Mucosa of gallbladder (tissue), 1 donor: Measurements from ENCODE around the gene SGCD. TPM values are rescaled to one million over a fixed set of nuclear protein-coding genes. Genes with fewer than 3 reads are reported as not detected.
A peak's percentile ranks its signal among the peaks of the same experiment; 100 is the strongest.

Experiments used
- DNase-seq: peaks from one replicate; pipeline ENCODE4 v3.0.0-alpha.2; 2020; ENCODE audit warnings: low spot score
- total RNA-seq: library from RNA; stranded (reverse); gene quantifications from one replicate; pipeline ENCODE4 v1.2.1, GENCODE V29; 2021
- donor health status: DM: no; HTN: no; CAD: no.

SGCD gene
- total RNA-seq, 1 donor from 2014 or later, result 10.6 TPM

GRCh38 chr5:156400231-156400986, 73.4 kb downstream of the SGCD start:
- DNase-seq, result no peak

DNA sequence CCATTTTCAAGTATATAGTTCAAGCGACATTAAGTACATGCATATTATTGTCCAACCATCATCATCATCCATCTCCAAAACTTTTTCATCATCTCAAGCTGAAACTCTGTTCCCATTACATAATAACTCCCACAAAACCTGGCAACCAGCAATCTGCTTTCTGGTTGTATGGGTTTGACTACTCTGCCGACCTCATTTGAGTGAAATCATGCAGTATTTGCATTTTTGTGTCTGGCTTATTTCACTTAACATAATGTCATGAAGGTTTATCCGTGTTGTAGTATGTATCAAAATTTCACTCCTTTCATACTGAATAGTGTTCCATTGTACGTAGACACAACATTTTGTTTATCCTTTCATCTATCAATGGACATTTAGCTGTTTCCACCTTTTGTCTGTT, 74.8 kb downstream of the SGCD start:
- DNase-seq, result no peak

GRCh38 chr5:156402387-156402921, 75.5 kb downstream of the SGCD start:
- DNase-seq, result no peak

GRCh38 chr5:156405988-156406387, 79.0 kb downstream of the SGCD start:
- DNase-seq, result no peak

DNA sequence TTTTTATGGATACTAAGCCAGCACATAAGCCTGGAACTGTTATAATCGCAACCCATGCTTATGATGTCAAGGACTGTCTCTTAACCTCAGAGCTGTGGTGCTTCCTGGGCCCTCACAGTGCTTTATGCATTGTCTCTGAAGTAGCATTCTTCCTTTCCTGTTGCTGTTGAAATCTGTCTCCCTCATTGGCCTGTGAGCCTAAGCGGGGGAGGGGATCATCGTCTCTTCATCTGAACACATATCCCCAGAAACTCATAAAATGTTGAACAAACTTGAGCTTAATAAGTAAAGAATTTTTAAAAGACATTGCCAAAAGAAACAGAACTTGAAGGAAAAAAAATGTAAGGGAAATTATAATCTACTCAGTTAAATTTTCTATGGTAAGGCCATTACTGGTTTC, 80.3 kb downstream of the SGCD start:
- no peak for DNase-seq

- DNase-seq, result no peak
These were observed 82.9 kb downstream of the SGCD start for GRCh38 chr5:156409834-156410233.

- DNase-seq, result no peak
These were observed 84.2 kb downstream of the SGCD start for GRCh38 chr5:156411185-156411613.

- no peak for DNase-seq
These were observed 85.0 kb downstream of the SGCD start for GRCh38 chr5:156411957-156412356.

- no peak for DNase-seq
These were observed 87.4 kb downstream of the SGCD start for GRCh38 chr5:156414391-156414790.

- DNase-seq, result no peak
These were observed 92.7 kb downstream of the SGCD start for GRCh38 chr5:156419661-156420060.

- DNase-seq, result no peak
These were observed 93.7 kb downstream of the SGCD start for GRCh38 chr5:156420665-156421064.

GRCh38 chr5:156421798-156422197, 94.8 kb downstream of the SGCD start:
- DNase-seq, result no peak

DNA sequence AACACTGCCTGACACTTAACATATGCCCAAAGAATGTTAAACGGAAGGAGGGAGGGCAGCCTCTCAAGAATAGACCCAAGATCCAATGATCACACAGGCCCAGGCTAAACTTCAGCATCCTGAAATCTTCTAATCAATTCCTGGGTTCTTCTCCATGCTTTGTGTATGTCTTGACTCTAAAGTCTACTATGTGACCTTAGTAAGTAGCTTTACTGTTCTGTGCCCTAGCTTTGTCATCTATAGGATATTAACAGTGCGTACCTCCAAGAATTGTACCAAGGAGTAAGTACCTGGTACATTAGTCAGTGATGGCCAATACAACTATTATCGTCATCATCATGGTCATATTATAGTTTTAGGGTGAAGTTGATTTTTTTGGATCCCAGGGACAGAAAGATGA, 96.6 kb downstream of the SGCD start:
- DNase-seq, result no peak

GRCh38 chr5:156427315-156427714, 100.4 kb downstream of the SGCD start:
- DNase-seq, result no peak

DNA sequence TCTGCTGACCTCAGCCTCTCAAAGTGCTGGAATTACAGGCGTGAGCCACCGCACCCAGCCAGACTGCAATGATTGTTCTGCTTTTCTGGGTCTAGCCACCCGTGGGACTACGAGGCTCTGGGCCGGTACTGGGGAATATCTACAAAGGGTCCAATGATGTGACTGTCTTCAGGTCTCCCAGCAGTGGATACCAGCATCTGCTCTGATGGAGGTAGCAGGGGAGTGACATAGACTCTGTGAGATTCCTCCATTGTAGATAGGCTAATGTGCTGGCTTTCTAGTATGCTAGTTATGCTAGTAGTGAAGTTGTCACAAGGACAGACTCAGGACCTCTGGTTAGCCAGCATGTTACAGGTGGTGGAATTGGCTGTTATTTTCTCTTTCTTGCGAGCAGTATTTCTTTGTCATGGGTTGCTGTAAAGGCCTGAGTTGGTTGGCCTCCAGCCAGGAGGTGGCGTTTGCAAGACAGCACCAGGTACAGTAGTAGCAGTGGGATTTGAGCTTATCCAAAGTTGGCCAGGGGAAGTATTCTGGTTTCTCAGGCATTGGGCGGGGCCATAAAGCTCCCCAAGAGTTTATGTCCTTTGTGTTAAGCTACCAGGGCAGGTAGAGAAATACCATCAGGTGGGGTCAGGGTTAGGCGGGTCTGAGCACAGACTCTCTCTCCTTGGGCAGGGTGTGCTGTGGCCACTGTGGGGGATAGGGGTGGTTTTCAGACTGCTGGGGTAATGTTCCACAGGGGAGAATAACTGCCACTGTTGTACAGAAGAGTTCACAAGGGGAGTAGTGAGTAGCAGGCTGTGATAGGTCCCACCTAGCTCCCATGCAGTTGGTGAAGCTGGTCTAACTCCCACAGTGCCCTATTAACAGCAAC, 105.2 kb downstream of the SGCD start:
- DNase-seq, result no peak

GRCh38 chr5:156432830-156433105, 105.8 kb downstream of the SGCD start:
- DNase-seq, result no peak

- DNase-seq, result no peak
These were observed 107.5 kb downstream of the SGCD start for GRCh38 chr5:156434471-156434870.

- no peak for DNase-seq
These were observed 108.1 kb downstream of the SGCD start for GRCh38 chr5:156435101-156435500.

DNA sequence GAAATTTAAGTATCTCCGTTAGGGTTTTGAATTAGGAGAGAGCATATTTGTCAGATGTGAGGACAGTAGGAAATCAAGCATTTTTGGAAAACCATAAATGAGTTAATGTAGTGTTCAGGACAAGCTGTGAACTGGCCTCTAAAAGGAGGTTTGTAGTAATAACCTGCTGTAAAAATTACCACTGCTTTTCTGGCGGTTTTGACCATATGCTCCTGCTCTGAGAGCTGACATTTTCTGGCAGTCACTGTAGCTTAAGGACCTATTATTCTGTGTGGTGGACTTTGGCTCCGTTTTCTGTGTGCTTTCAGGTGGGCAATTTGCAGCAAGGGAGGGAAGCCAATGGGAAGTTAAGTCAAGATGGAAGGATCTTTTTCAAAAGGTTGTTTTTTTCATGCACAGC, 111.1 kb downstream of the SGCD start:
- DNase-seq, result no peak

DNA sequence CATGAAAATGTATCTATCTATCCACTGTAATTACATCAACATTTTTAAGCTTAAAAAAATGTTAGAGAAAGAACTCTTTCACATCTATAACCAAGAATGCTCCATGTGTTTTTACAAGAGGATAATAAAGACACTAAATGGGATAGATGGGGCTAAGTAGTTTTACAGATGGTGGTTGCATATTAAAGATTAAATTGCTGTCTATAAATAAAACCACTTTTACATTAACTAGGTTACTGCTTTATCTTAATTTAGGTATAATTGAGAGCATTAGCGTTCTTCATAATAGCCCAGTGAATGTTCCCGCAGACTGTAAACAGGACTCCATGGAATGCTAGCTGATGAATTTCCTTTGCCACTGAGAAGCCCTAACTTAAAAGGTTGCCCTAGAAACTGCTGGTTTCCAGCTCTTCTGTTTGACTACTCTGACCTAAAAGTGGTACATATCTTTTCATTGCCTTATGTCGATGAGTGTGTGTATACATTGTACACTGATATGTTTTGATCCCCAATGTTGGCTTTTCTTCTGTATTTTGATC, 117.9 kb downstream of the SGCD start:
- no peak for DNase-seq

GRCh38 chr5:156446526-156446925, 119.6 kb downstream of the SGCD start:
- DNase-seq, result no peak

- no peak for DNase-seq
These were observed 123.8 kb downstream of the SGCD start for GRCh38 chr5:156450778-156451177.

DNA sequence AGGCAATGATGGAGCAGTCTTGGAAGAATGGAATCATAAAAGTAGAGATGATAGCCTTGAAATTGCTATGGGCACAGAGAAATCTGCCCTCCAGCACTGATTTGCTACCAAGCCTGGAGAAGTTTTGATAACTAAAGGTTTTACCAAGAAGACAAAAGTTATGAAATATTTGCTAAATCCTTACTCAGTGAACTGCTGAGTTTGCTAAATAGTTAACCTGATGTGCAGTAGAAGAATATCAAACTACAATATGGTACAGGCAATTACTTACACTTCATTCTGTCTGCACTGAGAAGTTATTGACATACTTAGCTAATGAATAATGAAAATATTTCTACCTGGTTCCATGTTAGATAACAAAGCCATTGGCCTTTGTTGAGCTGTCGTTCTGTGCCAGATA, 124.5 kb downstream of the SGCD start:
- DNase-seq, result peak; percentile 21
